ENCODE measurements around the gene OR52B2. TPM values are rescaled to one million over a fixed set of nuclear protein-coding genes. Genes with fewer than 3 reads are reported as not detected.

The OR52B2 gene
- total RNA-seq, 1 experiment from 2014 or later = not detected

GRCh38 chr11:6210274-6210955, 40.3 kb upstream of the OR52B2 start:
- no peak overlapping the region for H3K27ac ChIP-seq (ENCODE audit: low read length)
- no peaks in the 10 kb centered on the region for H4K20me1 ChIP-seq (ENCODE audit: low read length)
- H3F3A ChIP-seq (ENCODE audit: low read length, unreplicated experiment) = no peaks in the 10 kb centered on the region
- DNase-seq (no peak), ATAC-seq (no peak)
- H3K9me2 ChIP-seq (replicated peaks; ENCODE audit: low read length) = no peaks in the 10 kb centered on the region
- no peaks in the 10 kb centered on the region for H3K4me1 ChIP-seq (ENCODE audit: insufficient read depth, low read length)
- BruUV-seq (replicated peaks) = no TSS peak
- H3K36me3 ChIP-seq (ENCODE audit: low read depth, low read length) = peaks cover 12% of the 10 kb centered on the region
- H2AFZ ChIP-seq (ENCODE audit: low read length) = no peak overlapping the region
- POLR2A ChIA-PET (ENCODE audit: unreplicated experiment) = no interaction called here
- no peaks in the 10 kb centered on the region for H3K79me2 ChIP-seq (ENCODE audit: low read length)
- no peak overlapping the region for H3K4me2 ChIP-seq (ENCODE audit: low read length)
- no peak for TF ChIP-seq CTCF (conservative IDR thresholded peaks at IDR 0.05; ENCODE audit: low read depth, low read length)
- TF ChIP-seq EZH2 (IDR thresholded peaks at IDR 0.05; ENCODE audit: low read length, unreplicated experiment) = no peak
- no peak for TF ChIP-seq EZH2phosphoT487 (IDR thresholded peaks at IDR 0.05; ENCODE audit: borderline replicate concordance, low read length)
- no peaks in the 10 kb centered on the region for H3K27me3 ChIP-seq (ENCODE audit: low read length)
- CTCF ChIA-PET = no interaction called here
- no peak overlapping the region for H3K4me3 ChIP-seq (ENCODE audit: low read length)
- intact Hi-C loops (cut with micrococcal nuclease) = no loop called here
- no peak overlapping the region for H3K9ac ChIP-seq (ENCODE audit: low read length)
- no peaks in the 10 kb centered on the region for H3K9me3 ChIP-seq (ENCODE audit: low read length)

GRCh38 chr11:6209801-6210200, 39.7 kb upstream of the OR52B2 start:
- Histone ChIP-seq H3K36me3 (ENCODE audit: low read depth, low read length) (peaks cover 8% of the 10 kb centered on the region), H3F3A (ENCODE audit: low read length, unreplicated experiment) (no peaks in the 10 kb centered on the region), H3K4me2 (ENCODE audit: low read length) (no peak overlapping the region), H3K4me3 (ENCODE audit: low read length) (no peak overlapping the region), H3K27me3 (ENCODE audit: low read length) (no peaks in the 10 kb centered on the region), H4K20me1 (ENCODE audit: low read length) (no peaks in the 10 kb centered on the region), H3K4me1 (ENCODE audit: insufficient read depth, low read length) (no peaks in the 10 kb centered on the region), H3K79me2 (ENCODE audit: low read length) (no peaks in the 10 kb centered on the region), H3K27ac (ENCODE audit: low read length) (no peak overlapping the region), H3K9ac (ENCODE audit: low read length) (no peak overlapping the region), H3K9me3 (ENCODE audit: low read length) (no peaks in the 10 kb centered on the region), H2AFZ (ENCODE audit: low read length) (no peak overlapping the region), H3K9me2 (replicated peaks; ENCODE audit: low read length) (no peaks in the 10 kb centered on the region)
- DNase-seq (no peak), ATAC-seq (no peak)
- POLR2A ChIA-PET (ENCODE audit: unreplicated experiment) = no interaction called here
- TF ChIP-seq EZH2 (IDR thresholded peaks at IDR 0.05; ENCODE audit: low read length, unreplicated experiment) (no peak), CTCF (conservative IDR thresholded peaks at IDR 0.05; ENCODE audit: low read depth, low read length) (no peak), EZH2phosphoT487 (IDR thresholded peaks at IDR 0.05; ENCODE audit: borderline replicate concordance, low read length) (no peak)
- intact Hi-C loops (cut with micrococcal nuclease) = no loop called here
- no TSS peak for BruUV-seq (replicated peaks)
- CTCF ChIA-PET = no interaction called here

- H3K36me3 ChIP-seq (ENCODE audit: low read depth, low read length) = no peaks in the 10 kb centered on the region; the same call in 1 of the 2 replicates
These were observed 36.5 kb upstream of the OR52B2 start for GRCh38 chr11:6206456-6207180.

More at GRCh38 chr11:6206456-6207180, 36.5 kb upstream of the OR52B2 start:
- Histone ChIP-seq H3K4me1 (ENCODE audit: insufficient read depth, low read length) (no peaks in the 10 kb centered on the region), H3K27ac (ENCODE audit: low read length) (no peak overlapping the region), H3K4me2 (ENCODE audit: low read length) (no peak overlapping the region), H3K9me3 (ENCODE audit: low read length) (no peaks in the 10 kb centered on the region), H3K27me3 (ENCODE audit: low read length) (no peaks in the 10 kb centered on the region), H3K9me2 (replicated peaks; ENCODE audit: low read length) (no peaks in the 10 kb centered on the region), H3F3A (ENCODE audit: low read length, unreplicated experiment) (no peaks in the 10 kb centered on the region), H2AFZ (ENCODE audit: low read length) (no peak overlapping the region), H3K9ac (ENCODE audit: low read length) (no peak overlapping the region), H4K20me1 (ENCODE audit: low read length) (no peaks in the 10 kb centered on the region), H3K79me2 (ENCODE audit: low read length) (no peaks in the 10 kb centered on the region), H3K4me3 (ENCODE audit: low read length) (no peak overlapping the region)
- no TSS peak for BruUV-seq (replicated peaks)
- POLR2A ChIA-PET (ENCODE audit: unreplicated experiment) = no interaction called here
- CTCF ChIA-PET = no interaction called here
- DNase-seq (no peak), ATAC-seq (no peak)
- intact Hi-C loops (cut with micrococcal nuclease) = no loop called here
- no peak for TF ChIP-seq CTCF (conservative IDR thresholded peaks at IDR 0.05; ENCODE audit: low read depth, low read length)

Measured in PC-3 (cell line).